OCI-LY1 (cell line): ENCODE measurements around the gene NLN.

Experiments
- H2AFZ ChIP-seq: fragments of 200-600 bp; sonication (generic), shearing (Covaris generic); 2 replicates; pipeline ENCODE4 v1.6.0; 2014; ENCODE audit warnings: antibody characterized with exemption, mild to moderate bottlenecking, low read length
- H3F3A ChIP-seq: fragments of 200-600 bp; sonication (generic), shearing (Covaris generic); 2 replicates; pipeline ENCODE4 v1.6.0; 2014; ENCODE audit warnings: mild to moderate bottlenecking, antibody characterized with exemption, low read length, moderate library complexity; ENCODE audit not compliant: insufficient read depth
- H3K27ac ChIP-seq: fragments of 200-600 bp; sonication (generic); 2 replicates; pipeline ENCODE4 v1.5.1; 2014; ENCODE audit warnings: low read length, mixed run types, mild to moderate bottlenecking, low read depth; ENCODE audit not compliant: poor library complexity, severe bottlenecking
- H3K27me3 ChIP-seq: fragments of 200-600 bp; sonication (generic); 2 replicates; pipeline ENCODE4 v1.6.0; 2014; ENCODE audit warnings: antibody characterized with exemption, mild to moderate bottlenecking, low read length, moderate library complexity; ENCODE audit not compliant: insufficient read depth
- H3K36me3 ChIP-seq: fragments of 200-600 bp; sonication (generic); 2 replicates; pipeline ENCODE4 v1.6.1; 2014; ENCODE audit warnings: mild to moderate bottlenecking, antibody characterized with exemption, low read length, moderate library complexity, mixed read lengths; ENCODE audit not compliant: insufficient read depth
- H3K4me1 ChIP-seq: fragments of 200-600 bp; sonication (generic); 2 replicates; pipeline ENCODE4 v1.5.1; 2014; ENCODE audit warnings: mild to moderate bottlenecking, low read length, moderate library complexity; ENCODE audit not compliant: insufficient read depth, severe bottlenecking
- H3K4me2 ChIP-seq: fragments of 200-600 bp; sonication (generic), shearing (Covaris generic); 2 replicates; pipeline ENCODE4 v1.6.1; 2014; ENCODE audit warnings: low read length
- H3K4me3 ChIP-seq: fragments of 200-600 bp; sonication (generic); 2 replicates; pipeline ENCODE4 v1.5.1; 2014; ENCODE audit warnings: low read length, low read depth, mild to moderate bottlenecking, mixed read lengths; ENCODE audit not compliant: poor library complexity, severe bottlenecking
- H3K79me2 ChIP-seq: fragments of 200-600 bp; shearing (Covaris generic); 2 replicates; pipeline ENCODE4 v1.6.1; 2016; ENCODE audit warnings: mixed run types, low read length, mixed read lengths; ENCODE audit not compliant: insufficient read depth
- H3K9ac ChIP-seq: fragments of 200-600 bp; sonication (generic), shearing (Covaris generic); 2 replicates; pipeline ENCODE4 v1.6.1; 2014; ENCODE audit warnings: mild to moderate bottlenecking, low read length, mixed read lengths
- H3K9me2 ChIP-seq: fragments of 200-600 bp; sonication (generic), shearing (Covaris generic); 2 replicates; pipeline ENCODE4 v1.6.1; 2014; ENCODE audit warnings: low read depth, mild to moderate bottlenecking, low read length, mixed read lengths
- H3K9me3 ChIP-seq: fragments of 200-600 bp; shearing (Covaris generic); 2 replicates; pipeline ENCODE4 v1.6.1; 2014; ENCODE audit warnings: low read length, mixed read lengths
- H4K20me1 ChIP-seq: fragments of 200-600 bp; sonication (generic), shearing (Covaris generic); 2 replicates; pipeline ENCODE4 v1.6.0; 2016; ENCODE audit warnings: mild to moderate bottlenecking, low read length; ENCODE audit not compliant: insufficient read depth
- EZH2 ChIP-seq: fragments of 200-600 bp; sonication (generic), shearing (Covaris generic); IDR thresholded peaks from 2 replicates; pipeline ENCODE4 v1.8.0; 2017; ENCODE audit warnings: borderline replicate concordance, mixed run types, mild to moderate bottlenecking, antibody characterized with exemption, low read length, moderate library complexity, mixed read lengths
- TF ChIP-seq, protein P1 (sequence below): fragments of 200-600 bp; sonication (generic), shearing (Covaris generic); IDR thresholded peaks from 2 replicates; pipeline ENCODE4 v1.5.1; 2017; ENCODE audit warnings: mild to moderate bottlenecking, antibody characterized with exemption, low read length, moderate library complexity, mixed read lengths

NLN gene

GRCh38 chr5:65828022-65828896 is 106.3 kb downstream of the NLN start:
- H3K4me3 ChIP-seq, result no peak overlapping the region
- no peak overlapping the region for H3K27ac ChIP-seq
- H4K20me1 ChIP-seq, result no peaks in the 10 kb centered on the region
- H3K9me3 ChIP-seq, result no peaks in the 10 kb centered on the region
- no peak overlapping the region for H2AFZ ChIP-seq
- H3K4me2 ChIP-seq, result no peak overlapping the region
- TF ChIP-seq, protein P1, sequence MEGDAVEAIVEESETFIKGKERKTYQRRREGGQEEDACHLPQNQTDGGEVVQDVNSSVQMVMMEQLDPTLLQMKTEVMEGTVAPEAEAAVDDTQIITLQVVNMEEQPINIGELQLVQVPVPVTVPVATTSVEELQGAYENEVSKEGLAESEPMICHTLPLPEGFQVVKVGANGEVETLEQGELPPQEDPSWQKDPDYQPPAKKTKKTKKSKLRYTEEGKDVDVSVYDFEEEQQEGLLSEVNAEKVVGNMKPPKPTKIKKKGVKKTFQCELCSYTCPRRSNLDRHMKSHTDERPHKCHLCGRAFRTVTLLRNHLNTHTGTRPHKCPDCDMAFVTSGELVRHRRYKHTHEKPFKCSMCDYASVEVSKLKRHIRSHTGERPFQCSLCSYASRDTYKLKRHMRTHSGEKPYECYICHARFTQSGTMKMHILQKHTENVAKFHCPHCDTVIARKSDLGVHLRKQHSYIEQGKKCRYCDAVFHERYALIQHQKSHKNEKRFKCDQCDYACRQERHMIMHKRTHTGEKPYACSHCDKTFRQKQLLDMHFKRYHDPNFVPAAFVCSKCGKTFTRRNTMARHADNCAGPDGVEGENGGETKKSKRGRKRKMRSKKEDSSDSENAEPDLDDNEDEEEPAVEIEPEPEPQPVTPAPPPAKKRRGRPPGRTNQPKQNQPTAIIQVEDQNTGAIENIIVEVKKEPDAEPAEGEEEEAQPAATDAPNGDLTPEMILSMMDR, result no peak
- TF ChIP-seq EZH2, result no peak
- H3K27me3 ChIP-seq, result no peaks in the 10 kb centered on the region
- no peaks in the 10 kb centered on the region for H3K36me3 ChIP-seq
- peaks cover 13% of the 10 kb centered on the region for H3K4me1 ChIP-seq
- no peaks in the 10 kb centered on the region for H3F3A ChIP-seq
- no peaks in the 10 kb centered on the region for H3K79me2 ChIP-seq
- H3K9me2 ChIP-seq, result no peaks in the 10 kb centered on the region
- H3K9ac ChIP-seq, result no peak overlapping the region

- Histone ChIP-seq H4K20me1 (no peaks in the 10 kb centered on the region), H3K4me2 (no peak overlapping the region), H3K36me3 (no peaks in the 10 kb centered on the region), H3F3A (no peaks in the 10 kb centered on the region), H3K27me3 (no peaks in the 10 kb centered on the region), H3K9me3 (no peaks in the 10 kb centered on the region), H3K4me3 (no peak overlapping the region), H3K4me1 (peaks cover 6% of the 10 kb centered on the region), H3K79me2 (no peaks in the 10 kb centered on the region), H3K27ac (no peak overlapping the region), H3K9ac (no peak overlapping the region), H3K9me2 (no peaks in the 10 kb centered on the region), H2AFZ (no peak overlapping the region)
- TF ChIP-seq, protein P1, result no peak
These were observed 108.9 kb downstream of the NLN start for GRCh38 chr5:65830856-65831255.

- Histone ChIP-seq H3K36me3 (no peaks in the 10 kb centered on the region), H3K4me1 (peaks cover 2% of the 10 kb centered on the region), H3K9ac (no peak overlapping the region), H3K4me3 (no peak overlapping the region), H3K9me3 (no peaks in the 10 kb centered on the region), H4K20me1 (no peaks in the 10 kb centered on the region), H3K4me2 (no peak overlapping the region), H3K27ac (no peak overlapping the region), H3F3A (no peaks in the 10 kb centered on the region), H3K9me2 (no peaks in the 10 kb centered on the region), H3K79me2 (no peaks in the 10 kb centered on the region), H3K27me3 (no peaks in the 10 kb centered on the region), H2AFZ (no peak overlapping the region)
- no peak for TF ChIP-seq EZH2
- TF ChIP-seq, protein P1, result no peak
These were observed 109.3 kb downstream of the NLN start for GRCh38 chr5:65831276-65831675.
